Ovary (tissue), 3 donors: ENCODE results near the gene OSTM1.

Experiments used
- EP300 ChIP-seq: sonication (generic); formaldehyde crosslinking; IDR thresholded peaks from one replicate; pipeline ENCODE4 v1.6.1; 2017; ENCODE audit warnings: antibody characterized with exemption
- POLR2A ChIP-seq: fragments of 450-650 bp; IDR thresholded peaks from one replicate; pipeline ENCODE4 v1.6.1; 2017; ENCODE audit warnings: antibody characterized with exemption, mild to moderate bottlenecking, moderate library complexity
- TF ChIP-seq, protein P1 (sequence below), 3 donors: fragments of 450-650 bp in 2 of 3; fragments of 200-600 bp in 1 of 3; IDR thresholded peaks; one replicate each; pipeline versions ENCODE4 v1.5.1 to v1.8.0; 2016 to 2022; ENCODE audit warnings: antibody characterized with exemption in 3 of 3, mild to moderate bottlenecking in 1 of 3
- donor health status: DM: no; HTN: no; CAD: no.

DNA sequence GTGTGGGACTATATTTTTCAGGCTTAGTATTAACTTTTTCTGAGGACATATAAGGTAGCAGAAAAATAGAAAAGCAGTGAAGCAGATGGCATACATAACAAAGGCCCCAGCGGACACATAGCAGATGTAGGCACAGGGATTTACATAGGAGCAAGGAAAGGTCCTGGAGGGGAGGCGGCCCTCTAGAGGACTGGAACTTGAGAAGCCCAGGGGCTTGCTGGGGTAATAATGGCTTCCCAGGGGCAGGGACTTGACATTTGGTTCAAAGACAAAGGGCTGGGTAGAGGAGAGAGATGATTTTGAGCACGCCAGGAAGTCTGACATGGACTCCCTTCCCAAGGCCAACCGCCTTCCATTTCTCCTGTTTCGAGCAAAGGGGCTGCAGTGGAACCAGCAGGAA lies 31.7 kb upstream of the OSTM1 start:
- TF ChIP-seq, protein P1, sequence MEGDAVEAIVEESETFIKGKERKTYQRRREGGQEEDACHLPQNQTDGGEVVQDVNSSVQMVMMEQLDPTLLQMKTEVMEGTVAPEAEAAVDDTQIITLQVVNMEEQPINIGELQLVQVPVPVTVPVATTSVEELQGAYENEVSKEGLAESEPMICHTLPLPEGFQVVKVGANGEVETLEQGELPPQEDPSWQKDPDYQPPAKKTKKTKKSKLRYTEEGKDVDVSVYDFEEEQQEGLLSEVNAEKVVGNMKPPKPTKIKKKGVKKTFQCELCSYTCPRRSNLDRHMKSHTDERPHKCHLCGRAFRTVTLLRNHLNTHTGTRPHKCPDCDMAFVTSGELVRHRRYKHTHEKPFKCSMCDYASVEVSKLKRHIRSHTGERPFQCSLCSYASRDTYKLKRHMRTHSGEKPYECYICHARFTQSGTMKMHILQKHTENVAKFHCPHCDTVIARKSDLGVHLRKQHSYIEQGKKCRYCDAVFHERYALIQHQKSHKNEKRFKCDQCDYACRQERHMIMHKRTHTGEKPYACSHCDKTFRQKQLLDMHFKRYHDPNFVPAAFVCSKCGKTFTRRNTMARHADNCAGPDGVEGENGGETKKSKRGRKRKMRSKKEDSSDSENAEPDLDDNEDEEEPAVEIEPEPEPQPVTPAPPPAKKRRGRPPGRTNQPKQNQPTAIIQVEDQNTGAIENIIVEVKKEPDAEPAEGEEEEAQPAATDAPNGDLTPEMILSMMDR (IDR thresholded peaks at IDR 0.05) = no peak
- TF ChIP-seq EP300 (no peak), POLR2A (no peak)
